Amniotic stem cell (primary cell): ENCODE results near the gene C2CD5.
A peak's percentile ranks its signal among the peaks of the same experiment; 100 is the strongest.
"Not testable (repeated sequence)": the region's sequence is repeated elsewhere in the genome, so short reads cannot be mapped to it uniquely, and the experiment has no call there.

Experiments used
- DNase-seq: peaks from one replicate; lab custom pipeline; 2025; lab: John Stamatoyannopoulos, UW

Gene C2CD5, protein sequence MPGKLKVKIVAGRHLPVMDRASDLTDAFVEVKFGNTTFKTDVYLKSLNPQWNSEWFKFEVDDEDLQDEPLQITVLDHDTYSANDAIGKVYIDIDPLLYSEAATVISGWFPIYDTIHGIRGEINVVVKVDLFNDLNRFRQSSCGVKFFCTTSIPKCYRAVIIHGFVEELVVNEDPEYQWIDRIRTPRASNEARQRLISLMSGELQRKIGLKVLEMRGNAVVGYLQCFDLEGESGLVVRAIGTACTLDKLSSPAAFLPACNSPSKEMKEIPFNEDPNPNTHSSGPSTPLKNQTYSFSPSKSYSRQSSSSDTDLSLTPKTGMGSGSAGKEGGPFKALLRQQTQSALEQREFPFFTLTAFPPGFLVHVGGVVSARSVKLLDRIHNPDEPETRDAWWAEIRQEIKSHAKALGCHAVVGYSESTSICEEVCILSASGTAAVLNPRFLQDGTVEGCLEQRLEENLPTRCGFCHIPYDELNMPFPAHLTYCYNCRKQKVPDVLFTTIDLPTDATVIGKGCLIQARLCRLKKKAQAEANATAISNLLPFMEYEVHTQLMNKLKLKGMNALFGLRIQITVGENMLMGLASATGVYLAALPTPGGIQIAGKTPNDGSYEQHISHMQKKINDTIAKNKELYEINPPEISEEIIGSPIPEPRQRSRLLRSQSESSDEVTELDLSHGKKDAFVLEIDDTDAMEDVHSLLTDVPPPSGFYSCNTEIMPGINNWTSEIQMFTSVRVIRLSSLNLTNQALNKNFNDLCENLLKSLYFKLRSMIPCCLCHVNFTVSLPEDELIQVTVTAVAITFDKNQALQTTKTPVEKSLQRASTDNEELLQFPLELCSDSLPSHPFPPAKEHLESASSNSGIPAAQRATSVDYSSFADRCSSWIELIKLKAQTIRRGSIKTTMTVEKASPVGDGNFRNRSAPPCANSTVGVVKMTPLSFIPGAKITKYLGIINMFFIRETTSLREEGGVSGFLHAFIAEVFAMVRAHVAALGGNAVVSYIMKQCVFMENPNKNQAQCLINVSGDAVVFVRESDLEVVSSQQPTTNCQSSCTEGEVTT

DNA sequence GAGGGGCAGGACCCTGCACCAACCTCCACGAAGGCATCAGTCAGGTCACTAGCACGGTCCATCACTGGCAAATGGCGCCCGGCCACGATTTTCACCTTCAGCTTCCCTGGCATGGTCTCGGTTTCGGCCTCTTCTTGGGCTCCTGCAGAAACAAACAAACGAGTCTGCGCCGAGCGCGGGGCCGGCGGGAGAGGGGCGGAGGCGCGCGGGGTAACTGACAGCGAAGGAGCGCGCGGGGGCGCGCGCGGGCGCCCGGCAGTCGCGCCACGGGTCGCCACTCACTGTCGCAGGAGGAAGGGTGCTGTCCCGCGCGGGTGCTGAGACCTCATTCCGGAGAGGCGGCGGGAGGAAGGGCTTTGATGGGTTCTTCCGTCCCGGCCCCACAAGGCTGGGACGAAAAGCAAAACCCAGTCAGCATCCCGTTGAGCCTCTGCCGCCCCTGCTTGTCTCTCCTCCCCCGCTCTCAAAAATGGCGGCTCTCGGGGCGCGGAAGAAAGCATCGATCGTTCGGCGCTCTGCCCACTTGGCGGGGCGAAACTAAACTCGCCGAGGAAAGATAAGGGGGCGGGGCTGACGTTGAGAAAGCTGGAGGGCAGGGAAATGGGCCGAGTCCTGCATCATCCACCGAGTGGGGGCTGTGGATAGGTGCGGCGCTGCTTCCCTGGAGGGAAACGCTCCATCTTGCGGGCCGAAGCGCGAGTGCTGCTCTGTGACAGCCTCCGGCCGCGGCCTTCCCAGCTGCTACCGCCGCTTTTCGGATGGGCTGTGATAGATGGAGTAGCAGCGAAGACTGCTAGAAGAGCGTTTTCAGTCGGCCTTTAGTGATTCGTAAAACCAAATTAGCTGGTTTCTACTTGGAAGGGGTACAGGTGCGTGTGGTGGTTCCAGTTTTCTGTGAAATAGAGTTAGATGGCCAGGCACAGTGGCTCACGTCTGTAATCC, at the start of gene C2CD5:
TSS of gene C2CD5 (minus strand) at position 505 of the 942 bp plus-strand sequence. CDS start at position 113, 392 bp downstream.
- peak; percentile 93 for DNase-seq

DNA sequence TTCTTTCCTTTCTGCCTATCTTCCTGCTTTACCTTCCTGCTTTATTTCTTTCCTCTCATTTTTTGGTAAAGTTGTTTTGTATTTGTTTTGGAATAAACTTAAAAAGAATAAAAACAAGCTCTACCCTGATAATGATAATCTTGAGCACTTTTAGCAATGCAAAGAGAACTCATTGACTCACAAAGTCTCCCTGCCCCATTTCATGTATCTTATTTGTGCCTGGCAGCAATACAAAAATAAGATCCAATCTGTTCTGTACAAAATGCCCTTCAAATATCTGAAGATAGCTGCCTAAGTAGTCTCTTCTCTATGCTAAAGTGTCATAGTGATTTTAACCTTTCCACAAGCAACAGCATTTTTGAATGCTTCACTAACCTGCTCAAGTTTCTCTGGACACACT, 49.5 kb upstream of the C2CD5 start:
- DNase-seq = no peak

DNA sequence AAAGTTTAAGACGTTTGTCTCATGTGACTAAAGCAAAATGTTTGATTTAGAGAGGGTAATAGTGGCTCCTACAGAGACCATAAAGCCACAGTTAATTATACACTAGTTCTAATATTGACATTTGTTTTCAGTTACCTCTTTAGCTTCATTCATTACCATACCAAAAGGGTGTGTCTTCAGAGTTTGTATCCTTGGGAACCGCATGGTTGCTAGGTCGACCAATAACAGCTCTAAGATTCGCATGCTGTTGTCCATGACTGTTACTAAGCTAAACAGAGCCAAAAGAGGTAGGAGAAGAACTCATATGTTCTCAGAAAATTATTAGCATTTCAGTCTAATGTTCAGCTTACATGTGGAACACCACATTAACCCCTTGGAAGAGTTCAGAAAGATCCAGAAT, 44.5 kb upstream of the C2CD5 start:
- DNase-seq = no peak

DNA sequence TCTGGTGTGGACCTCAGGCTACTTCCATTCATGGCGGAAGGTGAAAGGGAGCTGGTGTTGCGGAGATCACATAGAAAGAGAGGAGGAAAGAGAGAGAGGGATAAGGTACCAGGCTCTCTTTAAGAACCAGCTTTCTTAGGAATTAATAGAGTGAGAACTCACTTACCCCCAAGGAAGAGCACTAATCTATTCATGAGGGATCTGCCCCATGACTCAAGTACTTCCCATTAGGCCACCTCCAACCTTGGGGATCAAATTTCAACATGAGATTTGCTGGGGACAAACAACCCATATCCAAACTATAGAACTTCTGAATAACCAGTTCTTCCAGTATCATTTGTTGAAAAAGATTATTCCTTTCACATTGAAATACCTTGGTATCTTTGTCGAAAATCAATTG, 34.0 kb upstream of the C2CD5 start:
- DNase-seq = no peak

DNA sequence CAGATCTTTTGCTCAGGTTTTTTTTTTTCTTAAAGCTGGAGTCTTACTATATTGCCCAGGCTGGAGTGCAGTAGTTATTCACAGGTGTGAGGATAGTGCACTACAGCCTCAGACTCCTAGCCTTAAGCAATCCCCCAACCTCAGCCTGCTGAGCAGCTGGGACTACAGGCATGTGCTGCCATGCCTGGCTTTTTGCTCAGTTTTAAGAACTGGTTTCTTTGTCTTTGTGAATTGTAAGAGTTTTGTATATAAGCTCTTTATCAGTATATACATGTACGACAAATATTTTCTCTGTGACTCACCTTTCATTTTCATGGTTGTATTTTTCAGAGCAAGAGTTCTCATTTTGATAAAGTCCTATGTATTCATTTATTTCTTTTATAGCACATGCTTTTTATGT, 33.3 kb upstream of the C2CD5 start:
- no peak for DNase-seq

DNA sequence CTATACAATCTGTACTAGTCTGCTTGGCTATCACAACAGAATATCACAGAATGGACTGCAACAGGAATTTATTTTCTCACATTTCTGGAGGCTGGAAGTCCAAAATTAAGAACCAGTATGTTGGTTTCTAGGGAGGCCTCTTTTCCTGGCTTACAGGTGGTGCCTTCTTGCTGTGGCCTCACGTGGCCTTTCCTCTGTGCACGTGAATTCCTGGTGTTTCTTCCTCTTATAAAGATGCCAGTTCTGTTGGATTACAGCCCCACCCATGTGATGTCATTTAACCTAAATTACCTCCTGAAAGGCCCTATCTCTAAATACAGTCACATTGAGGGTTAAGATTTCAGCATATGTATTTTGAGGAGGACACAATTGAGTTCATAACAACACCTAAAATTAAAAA, 32.1 kb upstream of the C2CD5 start:
- no peak for DNase-seq

DNA sequence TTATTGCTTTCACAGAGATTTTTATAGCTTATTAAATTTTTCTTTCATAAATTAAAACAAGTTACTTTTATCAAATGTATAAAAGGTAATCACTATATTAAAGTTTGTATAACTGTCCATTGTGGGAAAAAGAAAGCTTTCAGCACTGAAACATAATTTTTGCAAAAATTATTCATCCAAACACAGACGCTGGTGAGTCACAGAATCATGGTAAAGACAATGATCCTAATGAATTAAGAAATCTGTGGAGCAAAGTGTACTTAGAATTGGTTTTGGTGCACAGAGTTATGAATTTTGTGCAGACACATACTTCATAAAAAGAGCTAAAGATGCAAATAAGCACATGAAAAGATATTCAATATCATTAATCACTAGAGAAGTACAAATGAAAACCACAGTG, 31.7 kb upstream of the C2CD5 start:
- DNase-seq = no peak

DNA sequence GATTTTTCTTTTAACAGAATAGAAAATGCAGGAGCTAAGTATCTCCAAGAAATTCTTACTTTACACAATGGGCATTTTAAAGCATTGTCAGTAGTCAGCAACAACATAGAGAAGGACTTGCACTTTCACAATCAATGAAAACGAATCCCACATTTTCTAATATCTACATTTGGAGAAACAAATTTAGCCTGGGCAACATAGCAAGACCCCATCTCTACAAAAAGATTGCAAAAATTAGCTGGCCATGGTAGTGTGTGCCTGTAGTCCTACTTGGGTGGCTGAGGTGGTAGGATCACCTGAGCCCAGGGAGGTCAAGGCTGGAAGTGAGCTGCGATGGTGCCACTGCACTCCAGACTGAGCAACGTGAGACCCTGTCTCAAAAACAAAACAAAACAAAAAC, 30.6 kb upstream of the C2CD5 start:
- no peak for DNase-seq

DNA sequence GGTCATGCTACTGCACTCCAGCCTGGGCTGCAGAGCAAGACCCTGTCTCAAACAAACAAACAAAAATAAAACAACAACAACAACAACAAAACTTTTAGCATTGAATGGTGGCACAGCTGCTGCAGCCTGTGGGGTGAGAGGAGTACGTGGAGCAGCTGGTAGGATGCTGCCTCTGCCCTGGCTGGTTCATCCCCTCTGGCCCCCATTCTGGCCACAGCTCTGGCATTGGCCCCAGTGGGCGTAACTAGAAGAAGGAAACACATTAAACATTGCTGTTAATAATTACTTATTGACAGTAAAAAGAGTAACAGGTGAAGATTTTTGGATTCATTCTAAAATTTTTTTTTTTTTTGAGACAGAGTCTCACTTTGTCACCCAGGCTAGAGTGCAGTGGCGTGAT, 28.8 kb upstream of the C2CD5 start:
- DNase-seq = no peak

DNA sequence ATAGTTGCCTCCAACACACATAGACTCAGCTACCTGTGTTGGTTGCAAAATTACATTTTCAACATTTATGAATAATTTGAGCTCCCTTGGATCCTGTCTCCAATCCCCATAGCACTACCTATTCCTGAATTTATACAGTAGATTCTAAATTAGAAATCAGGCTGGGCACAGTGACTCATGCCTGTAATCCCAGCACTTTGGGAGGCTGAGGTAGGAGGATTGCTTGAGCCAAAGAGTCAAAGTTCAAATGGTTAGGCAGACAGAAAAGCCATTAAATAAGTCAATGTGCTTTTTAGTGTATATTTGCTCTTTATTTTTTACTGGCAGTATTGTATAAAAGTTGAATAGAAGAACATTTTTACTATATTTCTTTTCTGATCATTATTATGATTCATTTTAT, 24.9 kb upstream of the C2CD5 start:
- no peak for DNase-seq

DNA sequence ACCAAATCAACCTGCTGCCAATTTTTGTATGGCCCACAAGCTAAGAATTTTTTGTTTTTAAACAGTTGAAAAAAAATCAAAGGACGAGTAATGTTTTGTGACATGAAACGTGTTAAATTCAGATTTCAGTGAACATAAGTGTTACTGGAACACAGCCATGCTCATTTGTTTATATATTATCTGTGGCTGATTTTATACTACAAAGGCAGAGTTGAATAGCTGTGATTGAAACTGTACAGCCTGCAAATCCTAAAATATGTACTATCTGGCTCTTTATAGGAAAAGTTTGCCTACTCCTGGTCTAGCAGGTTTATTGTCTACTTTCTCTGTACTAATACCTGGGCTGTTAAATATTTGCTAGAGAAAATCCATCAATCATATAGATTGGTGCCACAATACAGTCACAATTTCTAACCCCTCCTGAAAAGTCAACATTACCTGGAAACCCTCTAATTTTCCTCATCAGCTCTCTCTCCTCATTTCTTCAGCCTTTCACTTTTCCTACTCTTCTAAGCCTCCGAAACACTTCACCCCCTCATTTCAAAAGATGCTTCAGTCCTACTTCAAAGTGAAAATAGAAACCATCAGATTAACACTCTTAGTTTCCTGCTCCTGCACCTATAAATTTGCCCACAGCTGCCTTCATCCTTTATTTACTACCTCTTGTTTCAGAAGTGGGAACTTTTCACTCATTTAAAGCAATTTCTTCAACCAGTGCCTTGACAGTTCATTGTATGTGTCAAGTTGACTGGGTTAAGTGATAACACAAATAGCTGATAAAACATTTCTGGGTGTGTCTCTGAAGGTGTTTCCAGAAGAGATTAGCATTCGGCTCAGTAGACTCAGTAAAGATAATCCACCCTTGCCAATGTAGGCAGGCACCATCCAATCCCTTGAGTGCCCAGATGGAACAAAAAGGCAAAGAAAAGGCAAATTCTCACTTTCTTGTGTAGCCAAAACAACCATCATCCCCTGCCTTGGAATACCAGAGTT, 18.0 kb upstream of the C2CD5 start:
- no peak for DNase-seq

DNA sequence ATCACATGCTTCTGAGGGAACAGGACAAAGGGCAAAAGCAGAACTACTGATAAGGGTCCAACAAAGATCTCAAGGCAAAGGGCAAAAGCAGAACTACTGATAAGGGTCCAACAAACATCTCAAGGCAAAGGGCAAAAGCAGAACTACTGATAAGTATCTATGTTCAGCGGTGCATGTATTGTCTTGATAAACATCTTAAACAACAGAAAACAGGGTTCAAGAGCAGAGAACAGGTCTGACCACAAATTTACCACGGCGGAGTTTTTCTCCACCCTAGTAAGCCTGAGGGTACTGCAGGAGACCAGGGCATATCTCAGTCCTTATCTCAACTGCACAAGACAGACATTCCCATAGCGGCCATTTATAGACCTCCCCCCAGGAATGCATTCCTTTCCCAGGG, 10.4 kb upstream of the C2CD5 start:
- DNase-seq = not testable (repeated sequence)

DNA sequence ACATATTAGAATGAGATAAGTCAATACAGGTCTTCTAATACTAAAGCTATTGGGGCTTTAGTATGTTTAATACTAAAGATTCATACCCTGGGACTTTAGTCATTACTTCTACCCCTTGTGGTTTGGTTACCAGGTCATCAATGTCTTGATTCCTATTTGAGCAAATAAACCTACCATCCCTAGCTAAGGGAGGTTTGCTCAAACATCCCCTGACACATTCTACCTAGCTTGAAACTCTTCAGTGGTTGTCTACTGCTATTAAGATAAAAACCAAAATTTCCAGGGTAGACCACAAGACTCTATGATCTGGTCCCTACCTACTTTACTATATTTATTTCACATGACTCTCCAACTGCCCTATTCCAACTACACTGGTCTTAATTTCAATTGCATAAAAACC, 7.3 kb upstream of the C2CD5 start:
- no peak for DNase-seq

DNA sequence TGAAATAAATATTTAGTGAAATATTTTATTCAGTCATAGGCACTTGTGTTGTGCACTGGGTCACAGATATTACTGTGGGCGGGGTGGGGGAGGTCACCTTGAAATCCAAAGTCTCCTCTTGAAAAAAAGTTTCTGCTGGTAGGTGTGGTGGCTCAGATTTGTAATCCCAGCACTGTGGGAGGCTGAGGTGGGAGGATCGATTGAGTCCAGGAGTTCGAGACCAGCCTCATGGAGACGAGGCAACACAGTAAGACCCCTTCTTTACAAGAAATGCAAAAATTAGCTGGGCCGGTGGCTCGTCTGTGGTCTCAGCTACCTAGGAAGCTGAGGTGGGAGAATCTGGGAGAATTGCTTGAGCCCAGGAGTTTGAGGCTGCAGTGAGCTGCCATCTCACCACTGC, 913 bp upstream of the C2CD5 start:
- DNase-seq = no peak

DNA sequence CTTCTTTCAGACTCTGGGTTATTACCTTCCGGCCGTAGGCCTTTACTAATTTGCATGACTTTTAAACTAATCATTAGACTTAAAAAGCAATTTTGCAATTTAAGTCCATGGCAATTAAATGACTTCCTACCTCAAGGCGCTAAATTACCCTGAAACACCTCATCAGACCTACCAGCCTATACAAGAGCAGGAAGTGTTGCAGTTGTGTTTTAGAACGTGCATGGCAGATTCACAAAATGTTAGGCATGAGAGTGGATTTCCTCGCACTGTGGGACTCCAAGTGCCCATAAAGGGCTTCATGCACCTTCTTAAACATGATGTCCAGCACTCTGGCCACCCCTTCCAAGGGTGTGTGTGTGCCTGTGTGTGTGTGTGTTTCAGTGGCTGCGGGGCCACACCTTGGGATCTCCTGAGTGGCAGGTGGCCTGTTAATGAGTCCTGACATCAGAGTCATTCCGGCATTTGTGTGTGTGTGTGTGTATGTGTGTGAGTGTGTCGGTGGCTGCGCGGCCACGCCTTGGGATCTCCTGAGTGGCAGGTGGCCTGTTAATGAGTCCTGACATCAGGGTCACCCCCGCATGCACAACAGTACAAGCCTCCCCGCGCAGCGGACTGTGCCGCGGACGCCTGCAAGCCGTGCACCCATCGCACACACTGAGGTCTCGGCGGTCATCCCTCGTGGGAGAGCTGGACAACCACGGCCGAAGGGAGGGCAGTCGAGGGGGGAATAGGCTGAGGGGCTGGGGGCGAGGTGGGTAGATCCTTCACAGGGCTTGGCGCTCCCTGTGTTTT, 900 bp downstream of the C2CD5 start:
- no peak for DNase-seq

DNA sequence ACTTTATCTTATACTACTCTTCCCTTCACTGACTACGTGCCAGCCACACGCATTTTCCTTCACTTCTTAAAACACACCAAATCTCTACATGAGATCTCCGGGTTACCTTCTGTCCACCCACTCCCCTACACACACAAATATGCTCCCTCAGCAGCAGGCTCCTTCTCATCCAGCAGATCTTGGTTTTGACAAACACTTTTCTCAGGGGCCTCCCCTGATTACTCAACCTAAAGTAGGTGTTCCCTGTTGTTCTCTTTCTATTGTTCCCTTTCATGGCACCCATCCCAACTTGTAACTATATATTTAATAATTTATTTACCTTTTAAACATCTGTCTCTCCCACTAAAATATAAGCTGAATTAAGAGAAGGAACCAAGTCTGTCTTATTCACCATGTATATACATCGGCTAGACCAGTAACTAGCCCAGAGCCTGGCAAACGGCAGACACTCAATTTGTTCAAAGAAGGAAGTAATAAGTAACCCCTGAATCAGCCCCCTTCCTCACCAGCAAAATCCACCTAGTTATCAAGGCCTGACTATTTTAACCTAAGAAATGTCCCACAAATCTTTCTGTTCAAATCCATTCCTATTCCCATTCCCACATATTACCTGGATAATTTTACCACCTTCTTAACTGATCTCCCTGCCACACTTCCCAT, 2.7 kb downstream of the C2CD5 start:
- DNase-seq = no peak

DNA sequence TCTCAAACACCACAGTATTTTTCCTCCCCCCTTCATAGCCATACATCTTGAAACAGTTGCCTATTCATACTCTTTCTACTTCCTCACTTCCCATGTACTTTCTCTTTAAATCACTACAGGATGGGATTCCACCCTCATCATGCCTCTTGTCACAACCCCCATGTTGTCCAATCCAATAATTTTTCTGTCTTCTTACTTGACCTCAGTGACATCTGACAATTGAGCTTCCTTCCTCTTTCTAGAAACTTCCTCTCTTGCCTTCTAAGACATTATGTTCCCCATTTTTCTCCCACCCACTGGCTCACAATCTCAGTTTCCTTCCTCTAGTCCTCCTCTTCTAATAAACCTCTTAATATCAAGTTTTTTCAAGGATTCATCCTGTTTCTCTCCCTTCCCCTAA, 5.3 kb downstream of the C2CD5 start:
- DNase-seq = no peak

DNA sequence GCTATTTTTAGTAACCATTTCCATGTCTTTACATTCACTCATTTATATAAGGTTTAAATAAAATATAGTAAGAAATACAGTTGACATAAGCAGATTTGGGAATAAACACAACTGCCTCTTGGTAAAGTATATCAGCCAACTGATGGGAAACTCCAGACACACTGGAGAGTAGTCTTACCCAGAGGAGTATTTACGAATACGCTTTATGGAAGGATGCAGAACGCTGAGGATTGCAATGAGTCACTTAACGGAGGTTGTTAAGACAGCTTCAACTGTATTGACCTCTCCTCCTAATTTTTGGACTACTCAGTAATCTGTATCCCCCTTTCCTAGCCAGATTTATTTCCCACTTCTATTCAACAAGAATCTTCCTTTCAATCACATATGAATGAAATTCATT, 6.0 kb downstream of the C2CD5 start:
- DNase-seq = no peak

DNA sequence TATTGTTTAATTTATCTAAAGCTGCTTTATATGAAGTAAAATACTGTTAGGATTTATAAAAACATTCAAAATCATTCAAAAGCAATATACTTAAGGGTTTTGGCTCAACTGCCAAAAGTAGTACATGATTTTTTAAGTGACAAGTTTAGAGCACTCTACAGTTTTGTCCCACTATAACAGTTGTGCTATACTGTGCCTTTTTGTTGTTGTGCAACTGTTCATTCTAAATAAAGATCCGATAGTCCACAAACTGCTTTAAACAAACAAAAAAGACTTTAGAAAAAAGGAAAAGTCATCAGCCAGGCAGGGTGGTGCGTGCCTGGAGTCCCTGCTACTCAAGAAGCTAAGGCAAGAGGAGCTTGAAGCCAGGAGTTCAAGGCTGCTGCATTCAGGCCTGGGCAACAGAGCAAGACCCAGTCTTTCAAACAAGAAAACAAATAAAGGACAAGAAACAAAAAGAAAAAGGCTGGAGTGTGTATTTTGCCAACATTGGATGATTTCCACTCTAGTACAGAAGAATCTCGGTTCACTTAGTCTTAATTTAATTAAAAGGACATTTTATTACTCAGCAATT, 7.3 kb downstream of the C2CD5 start:
- no peak for DNase-seq
